Mucosa of rectum (tissue), 2 donors: Measurements from ENCODE around the gene PTP4A2.
"Not testable (repeated sequence)": the region's sequence is repeated elsewhere in the genome, so short reads cannot be mapped to it uniquely, and the experiment has no call there.

Experiments used
- H3K27ac ChIP-seq, 2 donors: one replicate each; pipeline ENCODE4 v1.7.0; 2013; ENCODE audit warnings: inconsistent platforms in 2 of 2, low read depth in 2 of 2, low read length in 2 of 2
- H3K27me3 ChIP-seq, 2 donors: one replicate each; pipeline ENCODE4 v1.7.0; 2013; ENCODE audit warnings: low read length in 2 of 2; ENCODE audit not compliant: control insufficient read depth in 2 of 2, insufficient read depth in 2 of 2
- H3K36me3 ChIP-seq, 2 donors: one replicate each; pipeline ENCODE4 v1.7.0; 2013; ENCODE audit warnings: low read length in 2 of 2; ENCODE audit not compliant: control insufficient read depth in 2 of 2, insufficient read depth in 2 of 2
- H3K4me1 ChIP-seq, 2 donors: one replicate each; pipeline ENCODE4 v1.7.0; 2013; ENCODE audit warnings: low read length in 2 of 2, mild to moderate bottlenecking in 1 of 2; ENCODE audit not compliant: control insufficient read depth in 2 of 2, insufficient read depth in 2 of 2
- H3K4me3 ChIP-seq, 2 donors: one replicate each; pipeline ENCODE4 v1.7.0; 2013; ENCODE audit warnings: low read length in 2 of 2
- H3K9ac ChIP-seq, 2 donors: one replicate each; pipeline ENCODE4 v1.7.0; 2013; ENCODE audit warnings: low read length in 2 of 2, low read depth in 1 of 2, mild to moderate bottlenecking in 1 of 2
- H3K9me3 ChIP-seq, 2 donors: one replicate each; pipeline ENCODE4 v1.7.0; 2013; ENCODE audit warnings: low read length in 2 of 2; ENCODE audit not compliant: control insufficient read depth in 2 of 2
- donor health status: healthy.
- donor health status: Normal muscosa, but diverticular disease.

Gene PTP4A2

DNA sequence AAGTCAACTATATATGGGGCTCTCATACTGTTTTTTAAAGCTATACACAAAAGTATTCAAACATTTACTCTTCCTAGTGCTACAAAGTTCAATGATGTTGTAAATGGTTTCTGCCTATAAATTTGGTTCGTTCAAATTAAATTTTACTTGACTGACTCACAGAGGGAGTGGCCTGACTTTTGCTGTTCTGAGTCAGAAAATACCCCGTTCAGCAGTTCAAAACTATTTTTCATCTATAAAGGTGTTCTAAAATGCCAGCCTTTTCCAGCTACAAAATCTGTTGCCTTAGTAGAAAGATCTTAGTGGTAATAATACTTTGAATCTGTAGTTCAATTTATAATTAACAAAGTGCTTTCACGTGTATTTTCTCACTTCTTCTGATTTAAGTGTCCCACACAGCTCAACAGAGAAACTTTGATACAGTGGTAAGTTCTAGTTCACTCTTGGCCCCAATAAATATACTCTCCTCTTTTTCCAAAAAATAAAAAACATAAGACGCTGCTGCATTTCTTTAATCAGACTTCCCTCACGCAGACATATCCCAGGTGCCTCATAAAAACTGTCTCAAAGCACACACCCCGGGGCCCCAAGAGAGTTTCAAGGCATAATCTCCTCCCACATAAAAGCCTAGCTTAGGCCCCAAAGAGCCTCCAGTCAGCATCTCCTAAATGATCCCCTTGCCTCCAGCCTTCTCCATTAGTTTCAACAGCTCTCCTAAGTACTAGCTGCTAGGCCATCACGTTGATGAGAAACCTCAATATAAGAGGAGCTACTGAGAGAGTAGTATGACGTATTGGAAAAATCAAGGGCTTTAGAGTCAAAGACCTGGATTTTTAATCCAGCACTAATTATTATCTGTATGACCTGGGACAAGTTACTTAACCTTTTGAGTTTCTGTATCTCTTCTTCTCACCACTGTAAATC, 3.2 kb downstream of the PTP4A2 start:
- H3K9ac ChIP-seq: peak overlapping the region; percentile 48 to 89
- no peaks in the 10 kb centered on the region for H3K27me3 ChIP-seq
- H3K4me1 ChIP-seq: peaks cover 63 to 73% of the 10 kb centered on the region in 2 donors
- H3K4me3 ChIP-seq: peak overlapping the region; percentile 57 to 91
- peak overlapping the region; percentile 93 to 95 for H3K27ac ChIP-seq
- H3K36me3 ChIP-seq: no peaks in the 10 kb centered on the region
- H3K9me3 ChIP-seq: no peaks in the 10 kb centered on the region

DNA sequence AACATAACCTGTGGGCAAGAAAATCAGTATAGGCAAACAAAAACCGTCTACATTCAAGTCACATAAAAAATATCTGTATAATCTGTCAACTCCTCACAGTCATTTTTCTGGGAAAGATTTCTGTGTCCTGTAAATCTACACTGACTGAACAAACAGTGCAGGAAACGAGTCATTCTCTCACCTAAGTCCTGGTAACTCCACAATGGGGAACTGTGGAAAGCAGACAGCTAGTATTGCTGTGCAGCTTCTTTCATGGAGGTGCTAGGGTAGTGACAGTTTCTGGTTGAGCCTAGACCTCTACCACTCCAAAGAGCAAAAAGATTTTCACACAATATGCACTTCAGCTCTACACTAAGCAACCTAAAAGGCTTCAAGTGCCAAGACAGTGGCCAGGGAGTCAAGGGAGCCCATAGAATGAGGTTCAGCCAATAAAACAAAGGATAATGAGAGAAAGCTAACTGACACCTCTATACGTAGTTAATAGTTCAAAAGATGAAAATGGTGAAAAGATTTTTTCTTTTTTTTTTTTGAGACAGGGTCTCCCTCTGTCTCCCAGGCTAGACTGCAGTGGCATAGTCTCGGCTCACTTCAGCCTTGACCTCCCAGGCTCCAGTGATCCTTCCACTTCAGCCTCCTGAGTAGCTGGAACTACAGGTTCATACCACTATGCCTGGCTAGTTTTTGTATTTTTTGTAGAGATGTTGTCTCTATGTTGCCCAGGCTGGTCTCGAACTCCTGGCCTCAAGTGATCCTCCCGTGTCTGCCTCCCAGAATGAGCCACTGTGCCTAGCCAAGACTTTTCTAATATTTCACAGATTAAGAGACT, 5.5 kb downstream of the PTP4A2 start:
- peak overlapping the region in 1 of 2 donors; percentile 45 for H3K4me3 ChIP-seq
- H3K9me3 ChIP-seq: no peaks in the 10 kb centered on the region
- no peaks in the 10 kb centered on the region for H3K36me3 ChIP-seq
- H3K9ac ChIP-seq: no peak overlapping the region
- H3K27ac ChIP-seq: peak overlapping the region; percentile 25 to 40
- no peaks in the 10 kb centered on the region for H3K27me3 ChIP-seq
- H3K4me1 ChIP-seq: peaks cover 60 to 66% of the 10 kb centered on the region in 2 donors

DNA sequence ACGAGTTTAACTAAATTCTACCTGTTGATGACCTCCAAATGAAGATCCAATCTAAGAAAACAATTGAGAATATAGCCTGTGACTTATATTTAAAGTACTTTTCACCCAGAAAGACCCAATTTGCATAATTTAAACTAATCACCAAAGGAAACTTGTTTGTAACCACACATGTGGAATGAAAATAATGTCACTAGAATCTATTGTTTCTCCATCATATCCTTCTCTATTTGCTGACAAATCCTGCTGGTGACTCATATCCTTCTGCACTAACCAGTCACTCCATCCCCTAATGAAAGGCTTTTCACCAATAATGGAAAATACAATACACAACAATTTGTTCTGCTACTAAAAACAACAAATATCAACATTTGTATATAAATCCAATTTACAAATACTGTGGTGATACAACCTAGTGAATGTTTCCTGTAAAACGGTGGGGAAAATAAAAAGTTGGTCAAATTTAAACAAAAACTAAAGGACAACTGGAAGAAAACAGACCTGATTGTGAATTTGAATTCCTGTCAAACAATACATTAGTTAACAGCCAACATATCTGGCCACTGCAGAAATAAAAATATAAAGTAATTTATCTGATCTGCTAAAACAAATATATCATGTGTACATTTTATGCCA, 6.5 kb downstream of the PTP4A2 start:
- peak overlapping the region in 1 of 2 donors; percentile 21 for H3K4me3 ChIP-seq
- H3K9ac ChIP-seq: no peak overlapping the region

DNA sequence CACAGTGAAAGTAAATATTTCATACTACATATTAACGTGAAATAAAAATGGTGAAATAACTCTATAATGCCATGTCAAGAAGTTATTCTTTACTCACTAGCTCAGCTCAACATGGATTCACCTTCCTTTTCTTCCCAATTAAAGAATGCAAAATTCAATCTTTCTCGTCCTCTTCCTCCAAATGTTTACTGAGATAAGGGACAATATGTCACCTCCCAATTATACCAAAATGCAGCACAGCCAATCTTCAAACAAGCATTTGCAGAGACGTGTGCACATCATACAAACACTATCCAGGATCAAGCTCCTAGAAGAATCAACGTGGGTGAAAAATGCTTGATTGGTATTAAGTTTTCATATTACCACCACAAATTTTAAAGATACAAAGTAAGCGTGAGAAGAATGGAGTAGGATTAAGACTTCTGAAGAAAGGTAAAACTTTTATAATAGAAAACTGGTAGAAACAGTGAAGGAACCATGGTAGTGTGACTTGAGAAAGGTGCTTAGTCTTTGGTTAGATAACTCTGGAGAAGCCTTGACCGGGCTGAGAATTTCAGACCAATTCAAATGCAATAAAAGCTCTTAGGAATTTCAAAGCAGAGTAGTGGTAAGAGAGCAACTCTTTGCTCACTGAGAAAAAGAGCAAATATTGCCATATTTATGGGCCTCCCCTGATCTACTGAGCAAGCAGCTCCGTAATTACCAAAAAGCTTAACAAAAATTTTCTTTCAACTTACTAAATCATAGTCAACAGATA, 7.2 kb downstream of the PTP4A2 start:
- no peaks in the 10 kb centered on the region for H3K27me3 ChIP-seq
- H3K4me1 ChIP-seq: peaks cover 54 to 68% of the 10 kb centered on the region in 2 donors
- H3K36me3 ChIP-seq: no peaks in the 10 kb centered on the region
- peak overlapping the region in 1 of 2 donors; percentile 36 for H3K9ac ChIP-seq
- peak overlapping the region in 1 of 2 donors; percentile 21 for H3K4me3 ChIP-seq
- no peaks in the 10 kb centered on the region for H3K9me3 ChIP-seq
- H3K27ac ChIP-seq: peak overlapping the region; percentile 1 to 53

More for the DNA sequence above, 6.5 kb downstream of the PTP4A2 start:
- Histone ChIP-seq H3K27me3 (no peaks in the 10 kb centered on the region), H3K4me1 (peaks cover 61 to 72% of the 10 kb centered on the region in 2 donors), H3K9me3 (no peaks in the 10 kb centered on the region), H3K27ac (peak overlapping the region; percentile 1 to 53), H3K36me3 (no peaks in the 10 kb centered on the region)

DNA sequence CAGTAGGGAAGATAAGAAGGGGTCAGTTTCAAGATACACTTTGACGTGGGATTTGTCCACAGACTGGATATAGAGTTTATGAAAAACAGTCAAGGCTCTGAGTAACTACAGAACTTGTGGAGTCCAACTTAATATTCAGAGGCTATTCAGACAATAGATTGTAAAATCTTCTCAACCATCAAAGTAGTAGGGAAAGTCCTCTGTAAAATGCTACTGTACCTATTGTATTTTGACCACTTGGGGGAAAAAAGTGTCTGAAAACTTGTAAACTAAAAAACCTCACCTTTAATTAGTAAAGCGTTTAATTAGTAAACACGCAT, 10.5 kb downstream of the PTP4A2 start:
- H3K4me1 ChIP-seq: peaks cover 41 to 59% of the 10 kb centered on the region in 2 donors
- H3K36me3 ChIP-seq: no peaks in the 10 kb centered on the region
- no peak overlapping the region for H3K4me3 ChIP-seq
- H3K9me3 ChIP-seq: no peaks in the 10 kb centered on the region
- no peaks in the 10 kb centered on the region for H3K27me3 ChIP-seq
- H3K9ac ChIP-seq: no peak overlapping the region
- H3K27ac ChIP-seq: peak overlapping the region in 1 of 2 donors; percentile 21

DNA sequence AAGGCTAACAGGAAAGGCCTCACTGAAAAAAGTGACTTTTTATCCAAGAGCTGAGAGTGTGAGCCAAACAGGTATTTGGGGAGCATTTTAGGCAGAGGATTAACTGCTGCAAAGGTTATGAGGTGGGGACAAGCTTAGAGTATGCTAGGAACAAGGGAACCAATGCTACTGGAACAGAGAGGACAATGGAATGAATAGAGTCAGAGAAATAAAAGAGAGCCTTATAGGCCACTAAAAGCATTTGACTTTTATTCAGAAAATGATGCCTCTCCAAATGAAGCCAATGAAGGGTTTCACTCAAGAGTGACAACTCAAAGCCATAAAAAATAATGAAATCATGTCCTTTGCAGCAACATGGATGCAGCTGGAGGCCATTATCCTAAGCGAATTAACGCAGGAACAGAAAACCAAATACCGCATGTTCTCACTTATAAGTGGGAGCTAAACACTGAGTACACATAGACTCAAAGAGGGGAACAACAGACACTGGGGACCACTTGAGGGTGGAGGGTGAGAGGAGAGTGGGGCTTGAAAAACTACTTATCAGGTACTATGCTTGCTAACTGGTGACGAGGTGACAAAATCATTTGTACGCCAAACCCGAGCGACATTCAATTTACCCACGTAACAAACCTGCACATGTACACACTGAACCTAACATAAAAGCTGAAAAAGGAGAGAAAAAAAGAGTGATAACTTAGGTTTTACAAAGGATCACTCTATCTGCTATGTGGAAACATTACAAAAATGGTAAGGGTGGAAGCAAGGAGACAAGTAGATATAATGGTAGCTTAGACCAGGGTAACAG, 11.1 kb downstream of the PTP4A2 start:
- H3K4me3 ChIP-seq: no peak overlapping the region
- H3K4me1 ChIP-seq: peaks cover 42 to 54% of the 10 kb centered on the region in 2 donors
- H3K27me3 ChIP-seq: no peaks in the 10 kb centered on the region
- peak overlapping the region; percentile 2 to 21 for H3K27ac ChIP-seq
- H3K9me3 ChIP-seq: no peaks in the 10 kb centered on the region
- no peaks in the 10 kb centered on the region for H3K36me3 ChIP-seq
- no peak overlapping the region for H3K9ac ChIP-seq

DNA sequence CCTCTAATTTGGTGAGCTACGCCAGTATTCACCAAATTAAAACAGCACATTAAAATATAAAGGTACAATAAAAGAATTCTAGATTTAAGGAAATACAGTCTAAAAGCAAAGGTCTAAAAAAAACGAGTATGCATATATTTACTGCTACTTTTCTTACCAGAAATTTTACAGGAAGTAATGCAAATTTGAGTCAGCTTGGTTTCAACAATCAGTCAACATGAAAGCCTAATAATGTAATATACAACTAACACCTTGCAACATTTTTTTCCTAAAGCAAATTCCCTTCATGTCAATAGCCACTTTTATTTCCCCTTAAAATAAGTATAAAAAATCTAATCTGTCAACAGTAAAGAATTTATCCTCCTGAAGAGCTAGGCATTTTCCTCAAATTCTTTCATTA, 11.9 kb downstream of the PTP4A2 start:
- Histone ChIP-seq H3K9me3 (no peaks in the 10 kb centered on the region), H3K4me1 (peaks cover 42 to 50% of the 10 kb centered on the region in 2 donors), H3K9ac (no peak overlapping the region)

DNA sequence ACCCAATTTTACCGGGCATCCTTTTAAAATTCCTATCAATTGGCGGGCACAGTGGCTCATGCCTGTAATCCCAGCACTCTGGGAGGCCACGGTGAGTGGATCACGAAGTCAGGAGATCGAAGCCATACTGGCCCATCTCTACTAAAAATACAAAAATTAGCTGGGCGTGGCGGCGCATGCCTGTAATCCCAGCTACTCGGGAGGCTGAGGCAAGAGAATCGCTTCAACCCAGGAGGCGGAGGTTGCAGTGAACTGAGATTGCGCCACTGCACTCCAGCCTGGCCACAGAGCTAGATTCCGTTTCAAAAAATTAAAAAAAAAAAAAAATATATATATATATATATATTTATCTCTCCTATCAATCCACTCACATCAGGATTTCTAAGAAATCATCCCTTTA, 12.3 kb downstream of the PTP4A2 start:
- H3K36me3 ChIP-seq, H3K4me3 ChIP-seq, H3K9me3 ChIP-seq, H3K27ac ChIP-seq, H3K27me3 ChIP-seq, H3K9ac ChIP-seq: not testable (repeated sequence)
- peaks cover 39 to 51% of the 10 kb centered on the region in 2 donors for H3K4me1 ChIP-seq

More for the DNA sequence above, 11.9 kb downstream of the PTP4A2 start:
- H3K27ac ChIP-seq: no peak overlapping the region
- no peaks in the 10 kb centered on the region for H3K36me3 ChIP-seq
- no peaks in the 10 kb centered on the region for H3K27me3 ChIP-seq
- H3K4me3 ChIP-seq: no peak overlapping the region

DNA sequence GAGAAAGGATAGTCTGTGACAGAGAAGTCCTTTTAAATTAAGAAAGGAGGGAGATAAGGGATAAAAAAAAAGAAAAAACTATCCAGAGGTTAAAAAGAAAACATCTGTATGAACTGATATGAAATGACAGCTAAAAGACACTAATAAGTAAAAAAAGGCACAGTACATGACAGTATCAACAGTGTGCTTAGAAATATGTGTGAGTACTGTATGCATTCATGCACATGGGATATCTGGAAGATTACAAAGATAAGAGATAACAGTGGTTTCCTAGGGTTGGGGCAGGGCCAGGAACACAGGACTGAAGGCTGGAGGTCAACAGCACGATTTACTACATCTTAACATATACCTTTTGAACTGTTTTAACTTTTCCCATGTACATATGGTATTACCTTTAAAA, 13.3 kb downstream of the PTP4A2 start:
- peaks cover 34 to 44% of the 10 kb centered on the region in 2 donors for H3K4me1 ChIP-seq

More for the DNA sequence above, 13.3 kb downstream of the PTP4A2 start:
- peak overlapping the region in 1 of 2 donors; percentile 7 for H3K27ac ChIP-seq
- H3K27me3 ChIP-seq: no peaks in the 10 kb centered on the region
- no peaks in the 10 kb centered on the region for H3K36me3 ChIP-seq
- H3K4me3 ChIP-seq: no peak overlapping the region
- peak overlapping the region in 1 of 2 donors; percentile 6 for H3K9ac ChIP-seq
- H3K9me3 ChIP-seq: no peaks in the 10 kb centered on the region
